SU-DHL-6 (cell line): Measurements from ENCODE around the gene MFSD8.

Experiments used
- EZH2phosphoT487 ChIP-seq: fragments of 200-600 bp; sonication (generic), shearing (Covaris generic); conservative IDR thresholded peaks from 2 replicates; pipeline ENCODE4 v1.6.1; 2018; ENCODE audit warnings: mild to moderate bottlenecking, antibody characterized with exemption, low read length, moderate library complexity, mixed read lengths
- TF ChIP-seq, protein P1 (sequence below): fragments of 200-600 bp; sonication (generic); IDR thresholded peaks from one replicate; pipeline ENCODE4 v1.5.1; 2017; ENCODE audit warnings: antibody characterized with exemption, mild to moderate bottlenecking, low read length, moderate library complexity; ENCODE audit not compliant: insufficient read depth, poor library complexity, severe bottlenecking

DNA sequence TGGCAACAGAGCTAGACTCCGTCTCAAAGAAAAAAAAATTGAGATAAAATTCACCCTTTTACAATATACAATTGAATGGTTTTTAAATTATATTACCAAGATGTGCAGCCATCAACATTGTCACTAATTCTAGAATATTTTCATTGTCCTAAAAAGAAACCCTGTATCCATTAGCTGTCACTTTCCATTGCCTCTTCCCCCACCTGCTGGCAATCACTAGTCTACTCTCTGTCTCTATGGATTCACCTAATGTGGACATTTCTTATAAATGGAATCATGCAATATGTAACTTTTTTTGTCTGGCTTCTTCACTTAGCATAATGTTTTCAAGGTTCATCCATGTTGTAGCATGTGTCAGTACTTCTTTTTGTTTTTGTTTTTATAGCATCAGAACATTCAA is 21.0 kb upstream of the MFSD8 start:
- TF ChIP-seq, protein P1, sequence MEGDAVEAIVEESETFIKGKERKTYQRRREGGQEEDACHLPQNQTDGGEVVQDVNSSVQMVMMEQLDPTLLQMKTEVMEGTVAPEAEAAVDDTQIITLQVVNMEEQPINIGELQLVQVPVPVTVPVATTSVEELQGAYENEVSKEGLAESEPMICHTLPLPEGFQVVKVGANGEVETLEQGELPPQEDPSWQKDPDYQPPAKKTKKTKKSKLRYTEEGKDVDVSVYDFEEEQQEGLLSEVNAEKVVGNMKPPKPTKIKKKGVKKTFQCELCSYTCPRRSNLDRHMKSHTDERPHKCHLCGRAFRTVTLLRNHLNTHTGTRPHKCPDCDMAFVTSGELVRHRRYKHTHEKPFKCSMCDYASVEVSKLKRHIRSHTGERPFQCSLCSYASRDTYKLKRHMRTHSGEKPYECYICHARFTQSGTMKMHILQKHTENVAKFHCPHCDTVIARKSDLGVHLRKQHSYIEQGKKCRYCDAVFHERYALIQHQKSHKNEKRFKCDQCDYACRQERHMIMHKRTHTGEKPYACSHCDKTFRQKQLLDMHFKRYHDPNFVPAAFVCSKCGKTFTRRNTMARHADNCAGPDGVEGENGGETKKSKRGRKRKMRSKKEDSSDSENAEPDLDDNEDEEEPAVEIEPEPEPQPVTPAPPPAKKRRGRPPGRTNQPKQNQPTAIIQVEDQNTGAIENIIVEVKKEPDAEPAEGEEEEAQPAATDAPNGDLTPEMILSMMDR, result no peak
- no peak for TF ChIP-seq EZH2phosphoT487
